ENCODE measurements around the gene GTF2A1.

DNA sequence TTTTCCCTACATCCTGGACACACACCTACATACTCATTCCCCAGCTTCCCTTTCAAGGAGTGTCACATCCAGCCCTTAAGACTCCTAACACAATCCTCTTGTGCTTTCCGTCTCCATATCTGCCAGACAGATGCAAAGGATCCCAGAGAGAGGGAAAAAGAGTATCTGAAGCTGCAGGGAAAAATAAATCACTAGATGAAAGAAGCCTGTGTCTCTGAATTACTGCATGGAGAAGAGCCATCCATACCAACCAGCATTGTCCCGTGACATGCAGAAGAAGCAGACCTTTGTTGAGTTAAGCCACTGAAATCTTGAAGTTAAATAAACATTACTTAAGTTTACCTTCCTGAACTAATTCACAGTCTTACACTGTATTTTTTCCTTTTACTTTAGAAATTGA, 54.6 kb downstream of the GTF2A1 start:
- TF ChIP-seq, protein P1, sequence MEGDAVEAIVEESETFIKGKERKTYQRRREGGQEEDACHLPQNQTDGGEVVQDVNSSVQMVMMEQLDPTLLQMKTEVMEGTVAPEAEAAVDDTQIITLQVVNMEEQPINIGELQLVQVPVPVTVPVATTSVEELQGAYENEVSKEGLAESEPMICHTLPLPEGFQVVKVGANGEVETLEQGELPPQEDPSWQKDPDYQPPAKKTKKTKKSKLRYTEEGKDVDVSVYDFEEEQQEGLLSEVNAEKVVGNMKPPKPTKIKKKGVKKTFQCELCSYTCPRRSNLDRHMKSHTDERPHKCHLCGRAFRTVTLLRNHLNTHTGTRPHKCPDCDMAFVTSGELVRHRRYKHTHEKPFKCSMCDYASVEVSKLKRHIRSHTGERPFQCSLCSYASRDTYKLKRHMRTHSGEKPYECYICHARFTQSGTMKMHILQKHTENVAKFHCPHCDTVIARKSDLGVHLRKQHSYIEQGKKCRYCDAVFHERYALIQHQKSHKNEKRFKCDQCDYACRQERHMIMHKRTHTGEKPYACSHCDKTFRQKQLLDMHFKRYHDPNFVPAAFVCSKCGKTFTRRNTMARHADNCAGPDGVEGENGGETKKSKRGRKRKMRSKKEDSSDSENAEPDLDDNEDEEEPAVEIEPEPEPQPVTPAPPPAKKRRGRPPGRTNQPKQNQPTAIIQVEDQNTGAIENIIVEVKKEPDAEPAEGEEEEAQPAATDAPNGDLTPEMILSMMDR (IDR thresholded peaks at IDR 0.05): no peak
- no peak for TF ChIP-seq POLR2AphosphoS5 (IDR thresholded peaks at IDR 0.05)
